ENCODE results near the gene NAA35. TPM values are rescaled to one million over a fixed set of nuclear protein-coding genes. Genes with fewer than 3 reads are reported as not detected.
A peak's percentile ranks its signal among the peaks of the same experiment; 100 is the strongest.

NAA35 gene
- total RNA-seq, 2 experiments from 2014 or later, result 19.4 to 19.8 TPM

GRCh38 chr9:85940275-85940831 is 593 bp upstream of the NAA35 start:
- H3K27me3 ChIP-seq (ENCODE audit: control insufficient read depth in 1 of 2, insufficient read depth in 2 of 2, low read length in 2 of 2), result no peaks in the 10 kb centered on the region
- peaks cover 24% of the 10 kb centered on the region for H3K4me1 ChIP-seq (ENCODE audit: insufficient read depth, low read length)
- no peak for TF ChIP-seq CTCF (IDR thresholded peaks at IDR 0.05)
- H3K4me3 Mint-ChIP-seq, result peak overlapping the region; percentile 91
- peaks cover 9% of the 10 kb centered on the region for H3K4me1 Mint-ChIP-seq (ENCODE audit: low read depth)
- ChIA-PET CTCF (no interaction called here), POLR2A (interaction anchor here (1.3 to 3.3 kb wide), 2 partner anchors 135 to 342 kb away, joined by 3 to 15 read pairs; partner anchors contain the start of gene ISCA1)
- ATAC-seq (ENCODE audit: poor library complexity) (no peak), DNase-seq (peak in 1 of 14 experiments; percentile 23)
- H3K9me3 ChIP-seq (ENCODE audit: control insufficient read depth in 1 of 2, insufficient read depth in 1 of 2, low read length in 2 of 2), result no peaks in the 10 kb centered on the region
- no peak overlapping the region for H3K27ac Mint-ChIP-seq
- H3K36me3 ChIP-seq (ENCODE audit: insufficient read depth, low read length), result peaks cover 22% of the 10 kb centered on the region
- H3K9me3 Mint-ChIP-seq, result no peaks in the 10 kb centered on the region
- intact Hi-C loops (cut with DNase I, micrococcal nuclease), result loop anchor here (5.0 to 10.0 kb wide), 6 partner anchors 133 to 1966 kb away; partner anchors contain the start of genes ISCA1 (in 2 of the 2), TUT7 (in 2 of the 2), AGTPBP1 (in 1 of the 2) and HNRNPK (in 1 of the 2)
- H3K36me3 Mint-ChIP-seq (ENCODE audit: low read depth), result peaks cover 12% of the 10 kb centered on the region
- H3K27me3 Mint-ChIP-seq, result no peaks in the 10 kb centered on the region
- peak overlapping the region; percentile 81 for H3K4me3 ChIP-seq (ENCODE audit: low read length)
- peak overlapping the region; percentile 55 to 80 for H3K27ac ChIP-seq (ENCODE audit: low read depth in 1 of 2, low read length in 2 of 2)

DNA sequence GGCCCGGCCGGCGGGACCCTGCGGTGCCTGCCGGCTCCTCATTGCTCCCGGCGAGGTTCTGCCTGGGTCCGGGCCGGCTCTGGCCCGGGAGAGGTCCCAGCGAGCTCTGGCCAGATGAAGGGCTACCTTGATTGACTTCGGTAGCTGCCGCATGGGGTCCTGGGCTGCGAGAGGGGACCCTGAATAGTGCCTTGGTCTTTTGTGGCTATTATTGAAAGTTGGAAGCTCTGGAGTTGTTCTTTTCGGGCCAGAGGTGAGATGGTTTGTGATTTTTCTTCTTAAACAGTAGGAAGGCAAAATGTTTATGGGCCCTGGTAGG is 635 bp downstream of the NAA35 start:
- H3K36me3 ChIP-seq (ENCODE audit: insufficient read depth, low read length), result peaks cover 27% of the 10 kb centered on the region
- POLR2A ChIA-PET, result interaction anchor here (0.8 to 3.3 kb wide), 2 partner anchors 341 to 1962 kb away, joined by 3 to 15 read pairs; partner anchors contain the start of genes HNRNPK and ISCA1
- Mint-ChIP-seq H3K27me3 (no peaks in the 10 kb centered on the region), H3K4me1 (ENCODE audit: low read depth) (peaks cover 13% of the 10 kb centered on the region), H3K9me3 (no peaks in the 10 kb centered on the region), H3K4me3 (peak overlapping the region; percentile 94), H3K27ac (no peak overlapping the region), H3K36me3 (ENCODE audit: low read depth) (peaks cover 17% of the 10 kb centered on the region)
- no peak for DNase-seq
- no peaks in the 10 kb centered on the region for H3K27me3 ChIP-seq (ENCODE audit: control insufficient read depth in 1 of 2, insufficient read depth in 2 of 2, low read length in 2 of 2)
- TF ChIP-seq CTCF (IDR thresholded peaks at IDR 0.05), result no peak
- peaks cover 24% of the 10 kb centered on the region for H3K4me1 ChIP-seq (ENCODE audit: insufficient read depth, low read length)
- no peak for ATAC-seq (ENCODE audit: poor library complexity)
- H3K27ac ChIP-seq (ENCODE audit: low read depth in 1 of 2, low read length in 2 of 2), result peak overlapping the region; percentile 79 to 82
- H3K4me3 ChIP-seq (ENCODE audit: low read length), result peak overlapping the region; percentile 81
- H3K9me3 ChIP-seq (ENCODE audit: control insufficient read depth in 1 of 2, insufficient read depth in 1 of 2, low read length in 2 of 2), result no peaks in the 10 kb centered on the region
- CTCF ChIA-PET, result no interaction called here
- intact Hi-C loops (cut with DNase I, micrococcal nuclease), result loop anchor here (5.0 to 10.0 kb wide), 6 partner anchors 134 to 1967 kb away; partner anchors contain the start of genes ISCA1 (in 2 of the 2), TUT7 (in 2 of the 2), AGTPBP1 (in 1 of the 2) and HNRNPK (in 1 of the 2)

- intact Hi-C loops (cut with DNase I, micrococcal nuclease), result loop anchor here (2.0 to 10.0 kb wide), 7 partner anchors 135 to 1967 kb away; partner anchors contain the start of genes ISCA1 (in 2 of the 2), TUT7 (in 2 of the 2), AGTPBP1 (in 1 of the 2) and HNRNPK (in 1 of the 2)
- Histone ChIP-seq H3K4me1 (ENCODE audit: insufficient read depth, low read length) (peaks cover 24% of the 10 kb centered on the region), H3K27me3 (ENCODE audit: control insufficient read depth in 1 of 2, insufficient read depth in 2 of 2, low read length in 2 of 2) (no peaks in the 10 kb centered on the region), H3K27ac (ENCODE audit: low read depth in 1 of 2, low read length in 2 of 2) (peak overlapping the region; percentile 79 to 82), H3K9me3 (ENCODE audit: control insufficient read depth in 1 of 2, insufficient read depth in 1 of 2, low read length in 2 of 2) (no peaks in the 10 kb centered on the region), H3K4me3 (ENCODE audit: low read length) (peak overlapping the region; percentile 81), H3K36me3 (ENCODE audit: insufficient read depth, low read length) (peaks cover 33% of the 10 kb centered on the region)
- Mint-ChIP-seq H3K36me3 (ENCODE audit: low read depth) (peaks cover 23% of the 10 kb centered on the region), H3K4me3 (peak overlapping the region; percentile 94), H3K27ac (no peak overlapping the region), H3K4me1 (ENCODE audit: low read depth) (peaks cover 20% of the 10 kb centered on the region), H3K27me3 (no peaks in the 10 kb centered on the region), H3K9me3 (no peaks in the 10 kb centered on the region)
- ATAC-seq (ENCODE audit: poor library complexity) (no peak), DNase-seq (peak in 2 of 14 experiments; percentile 3 to 10)
- CTCF ChIA-PET, result no interaction called here
- TF ChIP-seq CTCF (IDR thresholded peaks at IDR 0.05), result no peak
- POLR2A ChIA-PET, result interaction anchor here (0.8 to 3.3 kb wide), 2 partner anchors 340 to 1962 kb away, joined by 3 to 15 read pairs; partner anchors contain the start of genes HNRNPK and ISCA1
Observed at GRCh38 chr9:85941966-85942912, 1.3 kb downstream of the NAA35 start.
